ENCODE measurements around the gene MRPL17. TPM values are rescaled to one million over a fixed set of nuclear protein-coding genes. Genes with fewer than 3 reads are reported as not detected.
"Not testable (repeated sequence)": the region's sequence is repeated elsewhere in the genome, so short reads cannot be mapped to it uniquely, and the experiment has no call there.

The MRPL17 gene
- total RNA-seq, 1 experiment from 2014 or later: 78.1 TPM

GRCh38 chr11:6703247-6704063, 20.3 kb upstream of the MRPL17 start:
- H2AFZ ChIP-seq (ENCODE audit: low read length): no peak overlapping the region
- TF ChIP-seq EZH2 (IDR thresholded peaks at IDR 0.05; ENCODE audit: low read length, unreplicated experiment) (no peak), CTCF (conservative IDR thresholded peaks at IDR 0.05; ENCODE audit: low read depth, low read length) (peak; percentile 77), EZH2phosphoT487 (IDR thresholded peaks at IDR 0.05; ENCODE audit: borderline replicate concordance, low read length) (no peak)
- H3K27ac ChIP-seq (ENCODE audit: low read length): no peak overlapping the region
- no peak overlapping the region for H3K9ac ChIP-seq (ENCODE audit: low read length)
- H3K9me3 ChIP-seq (ENCODE audit: low read length): no peaks in the 10 kb centered on the region
- no peaks in the 10 kb centered on the region for H3K9me2 ChIP-seq (replicated peaks; ENCODE audit: low read length)
- H3K4me1 ChIP-seq (ENCODE audit: insufficient read depth, low read length): peaks cover 8% of the 10 kb centered on the region; the same call in 1 of the 2 replicates
- no peaks in the 10 kb centered on the region; the same call in 1 of the 2 replicates for H3K36me3 ChIP-seq (ENCODE audit: low read depth, low read length)
- BruUV-seq (replicated peaks): no TSS peak
- intact Hi-C loops (cut with micrococcal nuclease): loop anchor here (1.0 to 2.0 kb wide), 3 partner anchors 21 to 85 kb away; partner anchors contain the start of genes MRPL17 and TPP1
- peak; percentile 80 for ATAC-seq
- no peaks in the 10 kb centered on the region for H4K20me1 ChIP-seq (ENCODE audit: low read length)
- H3K4me3 ChIP-seq (ENCODE audit: low read length): no peak overlapping the region
- 0 out of 2 replicates have a peak, but pooled peaks cover 3% of the 10 kb centered on the region for H3K27me3 ChIP-seq (ENCODE audit: low read length)
- H3K79me2 ChIP-seq (ENCODE audit: low read length): no peaks in the 10 kb centered on the region
- CTCF ChIA-PET: interaction anchor here (1.0 kb wide), 2 partner anchors 20 to 99 kb away, joined by 3 to 4 read pairs; partner anchors contain the start of gene MRPL17
- POLR2A ChIA-PET (ENCODE audit: unreplicated experiment): no interaction called here
- H3K4me2 ChIP-seq (ENCODE audit: low read length): no peak overlapping the region
- peak; percentile 76 for DNase-seq
- H3F3A ChIP-seq (ENCODE audit: low read length, unreplicated experiment): no peaks in the 10 kb centered on the region

GRCh38 chr11:6701955-6702354, 18.8 kb upstream of the MRPL17 start:
- peak; percentile 90 for ATAC-seq
- not testable (repeated sequence) for H3K79me2 ChIP-seq (ENCODE audit: low read length); H3K9me2 ChIP-seq (replicated peaks; ENCODE audit: low read length); H3K4me1 ChIP-seq (ENCODE audit: insufficient read depth, low read length); H3K27ac ChIP-seq (ENCODE audit: low read length); H2AFZ ChIP-seq (ENCODE audit: low read length); H3K9me3 ChIP-seq (ENCODE audit: low read length); H3F3A ChIP-seq (ENCODE audit: low read length, unreplicated experiment); H3K27me3 ChIP-seq (ENCODE audit: low read length); H3K9ac ChIP-seq (ENCODE audit: low read length); H3K36me3 ChIP-seq (ENCODE audit: low read depth, low read length); H3K4me3 ChIP-seq (ENCODE audit: low read length); H4K20me1 ChIP-seq (ENCODE audit: low read length); BruUV-seq (replicated peaks)
- intact Hi-C loops (cut with micrococcal nuclease): loop anchor here (2.0 kb wide), 2 partner anchors 19 to 83 kb away; partner anchors contain the start of genes MRPL17 and TPP1
- DNase-seq: peak; percentile 15
- ChIA-PET CTCF (interaction anchor here (0.6 kb wide), 1 partner anchor 53 kb away, joined by 4 read pairs; no protein-coding TSS in a partner anchor), POLR2A (ENCODE audit: unreplicated experiment) (interaction anchor here (0.7 kb wide), 1 partner anchor 98 kb away, joined by 3 read pairs; no protein-coding TSS in a partner anchor)
- peak overlapping the region; percentile 22; the same call in 1 of the 2 replicates for H3K4me2 ChIP-seq (ENCODE audit: low read length)

- POLR2A ChIA-PET (ENCODE audit: unreplicated experiment): no interaction called here
- CTCF ChIA-PET: interaction anchor here (0.7 kb wide), 1 partner anchor 14 kb away, joined by 3 read pairs; no protein-coding TSS in a partner anchor
Observed at GRCh38 chr11:6695377-6695776, 12.2 kb upstream of the MRPL17 start.

More at GRCh38 chr11:6695377-6695776, 12.2 kb upstream of the MRPL17 start:
- no peak overlapping the region for H3K4me3 ChIP-seq (ENCODE audit: low read length)
- ATAC-seq: peak; percentile 61
- H2AFZ ChIP-seq (ENCODE audit: low read length): no peak overlapping the region
- intact Hi-C loops (cut with micrococcal nuclease): no loop called here
- H3K4me1 ChIP-seq (ENCODE audit: insufficient read depth, low read length): peaks cover 15% of the 10 kb centered on the region
- H3K4me2 ChIP-seq (ENCODE audit: low read length): no peak overlapping the region
- no TSS peak for BruUV-seq (replicated peaks)
- TF ChIP-seq EZH2phosphoT487 (IDR thresholded peaks at IDR 0.05; ENCODE audit: borderline replicate concordance, low read length): no peak
- no peak for TF ChIP-seq EZH2 (IDR thresholded peaks at IDR 0.05; ENCODE audit: low read length, unreplicated experiment)
- TF ChIP-seq CTCF (conservative IDR thresholded peaks at IDR 0.05; ENCODE audit: low read depth, low read length): no peak
- no peaks in the 10 kb centered on the region for H3K9me3 ChIP-seq (ENCODE audit: low read length)
- 0 out of 2 replicates have a peak, but pooled peaks cover 3% of the 10 kb centered on the region for H3K27me3 ChIP-seq (ENCODE audit: low read length)
- H3K36me3 ChIP-seq (ENCODE audit: low read depth, low read length): no peaks in the 10 kb centered on the region
- H3K27ac ChIP-seq (ENCODE audit: low read length): no peak overlapping the region
- no peaks in the 10 kb centered on the region for H3K9me2 ChIP-seq (replicated peaks; ENCODE audit: low read length)
- no peaks in the 10 kb centered on the region for H3K79me2 ChIP-seq (ENCODE audit: low read length)
- no peaks in the 10 kb centered on the region for H4K20me1 ChIP-seq (ENCODE audit: low read length)
- H3K9ac ChIP-seq (ENCODE audit: low read length): no peak overlapping the region
- no peak for DNase-seq
- H3F3A ChIP-seq (ENCODE audit: low read length, unreplicated experiment): peaks cover 3% of the 10 kb centered on the region
